HG03025 (cell line): Measurements from ENCODE around the gene SPG7.

Experiments used
- ATAC-seq: cut with Tn5 transposase; IDR thresholded peaks from one replicate; pipeline ENCODE4 v1.9.1; 2021; ENCODE audit warnings: mild to moderate bottlenecking, moderate library complexity; ENCODE audit not compliant: unreplicated experiment, low FRiP score

Gene SPG7

DNA sequence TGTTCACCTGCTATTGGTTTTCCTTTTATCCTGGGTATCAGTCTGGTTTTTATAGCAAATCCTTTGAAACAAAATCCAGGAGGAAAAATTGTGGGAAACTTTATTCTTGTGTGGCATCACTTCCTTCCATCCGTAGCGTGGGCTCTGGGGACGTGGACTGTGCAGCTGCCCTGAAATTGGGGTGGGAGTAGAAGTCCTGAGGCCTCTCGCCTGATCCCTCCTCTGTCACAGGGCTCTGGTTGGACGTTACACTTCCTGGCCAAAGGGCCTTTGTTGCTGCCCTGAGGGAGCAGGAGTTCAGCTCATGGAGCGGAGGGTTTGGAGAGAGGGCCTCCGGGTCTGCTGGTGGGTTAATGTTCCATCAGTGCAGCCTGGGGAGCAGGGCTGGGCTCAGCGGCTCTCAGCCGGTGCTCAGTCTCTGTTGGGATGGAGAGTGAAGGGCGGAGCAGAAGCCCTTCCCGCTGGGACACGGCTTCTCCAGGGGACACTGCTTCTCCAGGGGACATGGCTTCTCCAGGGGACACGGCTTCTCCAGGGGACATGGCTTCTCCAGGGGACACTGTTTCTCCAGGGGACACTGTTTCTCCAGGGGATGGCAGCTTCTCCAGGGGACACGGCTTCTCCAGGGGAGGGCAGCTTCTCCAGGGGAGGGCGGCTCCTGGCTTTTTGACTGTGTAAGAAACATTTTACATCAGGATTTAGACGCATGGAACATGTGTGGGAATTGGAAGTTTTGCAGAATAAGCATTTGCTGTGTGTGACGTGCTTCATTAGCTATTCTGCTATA, 37.0 kb downstream of the SPG7 start:
- ATAC-seq, result no peak

DNA sequence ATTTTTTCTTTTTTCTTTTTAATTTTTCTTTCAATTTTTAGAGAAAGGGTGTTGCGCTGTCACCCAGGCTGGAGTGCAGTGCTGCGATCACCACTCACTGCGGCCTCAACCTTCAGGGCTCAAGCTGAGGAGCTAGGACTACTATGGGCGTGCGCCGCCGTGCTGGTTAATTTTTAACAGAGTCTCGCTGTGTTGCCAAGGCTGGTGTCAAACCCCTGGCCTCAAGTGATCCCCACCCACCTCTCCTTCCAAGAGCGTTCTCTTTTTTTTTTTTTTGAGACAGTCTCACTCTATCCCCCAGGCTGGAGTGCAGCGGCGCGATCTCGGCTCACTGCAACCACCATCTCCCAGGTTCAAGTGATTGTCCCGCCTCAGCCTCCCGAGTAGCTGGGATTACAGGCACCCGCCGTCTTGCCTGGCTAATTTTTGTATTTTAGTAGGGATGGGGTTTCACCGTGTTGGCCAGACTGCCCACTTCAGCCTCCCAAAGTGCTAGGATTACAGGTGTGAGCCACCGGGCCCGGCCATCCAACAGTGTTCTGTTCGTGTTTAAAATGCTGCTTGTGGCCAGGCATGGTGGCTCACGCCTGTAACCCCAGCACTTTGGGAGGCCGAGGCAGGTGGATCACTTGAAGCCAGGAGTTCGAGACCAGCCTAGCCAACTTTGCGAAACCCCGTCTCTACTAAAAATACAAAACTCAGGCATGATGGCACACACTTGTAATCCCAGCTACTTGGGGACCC, 37.8 kb downstream of the SPG7 start:
- no peak for ATAC-seq

DNA sequence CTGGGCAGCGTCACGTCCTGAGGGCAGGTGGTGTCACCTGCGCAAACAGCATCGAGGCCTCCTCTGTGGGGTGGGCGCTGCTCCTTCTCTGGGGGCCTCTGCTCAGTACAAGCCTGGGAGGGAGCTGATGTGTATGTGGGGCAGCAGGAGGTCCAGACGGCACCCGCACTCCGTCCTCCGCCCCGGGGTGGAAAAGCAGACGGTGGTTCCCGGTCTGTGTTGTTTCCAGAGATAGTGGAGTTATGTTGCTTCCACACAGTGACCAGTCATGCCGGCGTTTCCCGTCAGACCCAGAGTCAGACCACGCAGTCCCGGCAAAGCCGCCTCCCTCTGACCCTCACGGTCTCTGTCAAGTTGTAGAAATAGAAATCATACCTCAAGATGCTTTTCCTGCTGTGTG, 38.6 kb downstream of the SPG7 start:
- no peak for ATAC-seq

DNA sequence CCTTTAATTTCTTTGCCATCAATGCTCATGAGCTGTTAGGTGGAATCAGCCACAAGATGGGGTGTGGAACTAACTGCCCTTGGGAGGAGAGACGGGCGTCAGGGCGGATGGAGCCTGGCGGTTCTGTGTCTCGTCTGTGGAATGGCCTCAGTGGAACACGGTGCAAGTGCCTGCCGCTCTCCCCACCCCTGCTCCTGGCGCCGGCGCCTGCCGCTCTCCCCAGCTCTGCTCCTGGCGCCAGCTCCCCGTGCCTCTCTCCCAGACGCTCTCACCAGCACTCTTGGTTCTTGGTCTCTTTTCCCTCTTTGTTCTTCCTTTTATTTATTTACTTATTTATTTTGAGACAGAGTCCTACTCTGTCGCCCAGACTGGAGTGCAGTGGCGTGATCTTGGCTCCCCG, 39.1 kb downstream of the SPG7 start:
- no peak for ATAC-seq

DNA sequence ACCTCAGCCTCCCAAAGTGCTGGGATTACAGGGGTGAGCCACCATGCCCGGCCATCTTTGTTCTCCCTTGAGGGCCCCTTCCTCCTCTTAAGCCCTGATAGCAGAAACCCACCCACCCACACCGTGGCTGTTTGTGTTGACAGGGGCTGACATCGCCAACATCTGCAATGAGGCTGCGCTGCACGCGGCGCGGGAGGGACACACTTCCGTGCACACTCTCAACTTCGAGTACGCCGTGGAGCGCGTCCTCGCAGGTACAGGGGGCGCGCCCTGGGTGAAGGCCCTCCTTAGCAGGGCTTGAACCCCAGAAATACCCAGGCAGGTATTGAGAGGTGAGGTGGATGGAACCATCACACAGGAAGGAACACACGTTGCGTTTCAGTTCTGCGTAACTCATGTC, 39.7 kb downstream of the SPG7 start:
- no peak for ATAC-seq

DNA sequence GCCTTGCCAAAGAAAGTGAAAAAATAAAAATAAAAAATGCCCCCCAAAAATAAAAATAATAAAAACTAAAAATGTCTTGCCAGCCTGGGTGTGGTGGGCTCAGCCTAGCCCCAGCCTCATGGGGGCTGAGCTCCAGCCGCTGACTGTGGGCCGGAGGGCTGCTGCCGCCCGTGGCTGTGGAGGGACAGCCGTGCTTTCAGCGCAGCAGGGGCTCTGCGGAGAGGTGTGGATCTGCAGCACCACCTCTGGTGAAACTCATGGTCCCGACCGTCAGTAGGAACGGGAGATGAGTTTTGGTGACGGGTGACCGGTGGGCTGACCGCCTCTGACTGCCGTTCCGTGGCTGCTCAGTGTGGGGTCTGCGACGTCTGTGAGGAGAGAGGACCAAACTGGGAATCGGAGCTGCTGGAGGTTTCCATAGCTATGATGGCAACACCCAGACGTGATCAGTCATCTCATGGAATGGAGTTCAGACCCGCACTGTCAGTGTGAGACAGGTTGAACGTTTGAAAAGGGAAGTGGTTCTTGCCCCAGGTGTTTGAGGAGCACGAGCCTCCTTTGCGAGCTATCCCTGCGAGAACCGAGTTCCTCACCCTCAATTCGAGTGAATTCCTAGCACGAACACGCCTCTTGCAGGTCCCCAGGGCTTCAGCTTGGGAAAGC, 40.3 kb downstream of the SPG7 start:
- no peak for ATAC-seq

DNA sequence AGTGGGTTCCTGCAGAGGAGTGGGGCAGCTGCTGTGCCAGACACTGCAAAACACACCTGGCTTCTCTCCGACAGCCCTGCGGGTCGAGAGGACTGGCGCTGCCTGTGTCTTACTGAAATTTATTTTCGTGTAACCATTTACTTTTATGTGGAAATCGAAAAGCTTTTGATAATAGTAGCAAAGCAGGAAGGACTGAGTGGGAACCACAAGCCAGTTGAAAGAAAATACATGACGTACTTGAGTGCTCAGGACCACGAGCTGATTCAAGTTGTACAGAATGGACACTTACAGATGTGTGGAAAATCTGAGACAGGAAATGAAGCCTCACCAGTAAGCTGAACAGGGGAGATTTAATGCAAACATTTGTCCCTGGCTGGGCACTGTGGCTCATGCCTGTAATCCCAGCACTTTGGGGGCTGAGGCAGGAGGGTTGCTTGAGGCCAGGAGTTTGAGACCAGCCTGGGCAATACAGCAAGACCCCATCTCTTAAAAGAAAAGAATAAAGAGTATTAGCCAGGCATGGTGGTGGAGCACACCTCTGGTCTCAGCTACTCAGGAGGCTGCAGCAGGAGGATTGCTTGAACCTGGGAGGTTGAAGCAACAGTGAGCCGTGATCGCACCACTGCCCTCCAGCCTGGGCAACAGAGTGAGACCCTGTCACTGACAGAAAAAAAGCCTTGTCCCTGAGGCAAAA, 41.0 kb downstream of the SPG7 start:
- no peak for ATAC-seq

DNA sequence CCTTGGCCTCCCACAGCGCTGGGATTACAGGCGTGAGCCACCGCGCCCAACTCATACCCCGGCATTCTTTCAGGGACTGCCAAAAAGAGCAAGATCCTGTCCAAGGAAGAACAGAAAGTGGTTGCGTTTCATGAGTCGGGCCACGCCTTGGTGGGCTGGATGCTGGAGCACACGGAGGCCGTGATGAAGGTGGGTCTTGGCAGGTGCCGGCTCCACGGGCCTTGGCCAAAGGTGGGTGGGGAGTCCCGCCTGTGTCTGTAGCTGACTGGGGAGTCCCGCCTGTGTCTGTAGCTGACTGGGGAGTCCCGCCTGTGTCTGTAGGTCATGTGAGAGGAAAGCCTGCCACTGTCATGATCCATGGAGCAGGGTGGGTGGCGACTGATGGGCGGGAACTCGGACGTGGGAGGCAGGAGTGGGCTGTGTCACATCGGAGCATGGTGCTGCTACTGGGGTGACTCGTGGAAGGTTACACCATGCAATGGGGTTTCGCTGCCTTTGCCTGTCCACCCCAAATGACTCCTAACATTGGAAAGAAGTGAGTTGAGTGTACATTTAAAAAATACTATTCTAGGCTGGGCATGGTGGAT, 42.3 kb downstream of the SPG7 start:
- ATAC-seq, result no peak

DNA sequence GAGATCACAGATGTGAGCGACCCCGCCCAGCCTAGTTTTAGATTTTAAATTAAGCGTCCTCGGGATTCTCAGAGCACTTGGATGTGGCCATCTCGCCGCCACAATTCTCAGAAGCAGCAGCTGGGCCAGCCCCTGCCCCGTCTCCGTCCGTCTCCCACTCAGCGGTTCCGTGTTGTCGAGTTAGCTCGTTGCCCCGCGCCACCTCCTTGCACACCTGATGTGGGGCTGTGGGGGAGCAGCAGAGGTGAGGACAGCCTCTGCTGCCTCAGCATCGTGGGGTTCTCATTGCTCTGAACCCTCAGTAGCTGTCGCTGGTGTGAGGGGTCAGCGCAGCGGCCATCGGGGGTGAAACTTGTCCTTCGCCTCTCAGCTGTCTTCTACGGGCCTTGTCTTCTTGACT, 44.1 kb downstream of the SPG7 start:
- ATAC-seq, result no peak

DNA sequence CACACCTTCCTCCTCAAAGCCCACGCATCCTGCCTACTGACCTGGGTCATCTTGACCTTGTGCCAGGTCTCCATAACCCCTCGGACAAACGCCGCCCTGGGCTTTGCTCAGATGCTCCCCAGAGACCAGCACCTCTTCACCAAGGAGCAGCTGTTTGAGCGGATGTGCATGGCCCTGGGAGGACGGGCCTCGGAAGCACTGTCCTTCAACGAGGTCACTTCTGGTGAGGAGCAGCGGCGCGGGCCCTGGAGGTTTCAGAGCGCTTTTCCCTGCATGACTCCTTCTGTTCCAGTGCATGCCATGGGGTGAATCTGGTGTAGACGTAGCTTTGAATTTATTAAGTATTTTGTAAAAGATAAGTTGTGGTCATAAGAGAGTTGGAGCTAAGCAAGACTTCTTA, 44.7 kb downstream of the SPG7 start:
- ATAC-seq, result no peak

DNA sequence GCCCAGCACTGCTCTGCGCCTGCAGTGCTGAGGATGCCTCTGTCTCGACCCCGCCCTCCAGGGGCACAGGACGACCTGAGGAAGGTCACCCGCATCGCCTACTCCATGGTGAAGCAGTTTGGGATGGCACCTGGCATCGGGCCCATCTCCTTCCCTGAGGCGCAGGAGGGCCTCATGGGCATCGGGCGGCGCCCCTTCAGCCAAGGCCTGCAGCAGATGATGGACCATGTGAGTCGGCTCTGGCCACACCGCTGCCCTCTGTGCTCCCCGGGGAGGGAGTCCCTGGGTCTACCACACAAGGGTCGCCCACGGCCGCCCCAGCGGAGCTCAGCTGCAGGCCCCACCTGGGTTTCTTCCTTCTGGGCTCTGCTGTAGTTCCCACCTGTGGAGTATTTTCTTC, 45.5 kb downstream of the SPG7 start:
- ATAC-seq, result no peak

DNA sequence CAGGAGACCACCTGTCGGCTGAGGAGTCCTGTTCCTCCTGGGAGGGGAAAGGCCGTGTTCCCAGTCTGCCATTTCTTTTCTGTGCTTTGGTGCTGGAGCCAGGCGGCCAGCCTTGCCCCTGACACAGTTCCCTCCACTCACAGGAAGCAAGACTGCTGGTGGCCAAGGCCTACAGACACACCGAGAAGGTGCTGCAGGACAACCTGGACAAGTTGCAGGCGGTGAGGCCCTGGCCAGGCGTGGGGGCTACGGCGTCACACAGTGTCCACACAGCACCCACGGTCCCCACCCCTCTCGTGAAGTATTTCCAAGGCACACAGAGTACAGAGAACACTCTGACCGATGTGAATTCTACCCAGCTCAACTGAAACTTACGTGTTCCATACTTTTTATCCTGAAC, 46.1 kb downstream of the SPG7 start:
- no peak for ATAC-seq

DNA sequence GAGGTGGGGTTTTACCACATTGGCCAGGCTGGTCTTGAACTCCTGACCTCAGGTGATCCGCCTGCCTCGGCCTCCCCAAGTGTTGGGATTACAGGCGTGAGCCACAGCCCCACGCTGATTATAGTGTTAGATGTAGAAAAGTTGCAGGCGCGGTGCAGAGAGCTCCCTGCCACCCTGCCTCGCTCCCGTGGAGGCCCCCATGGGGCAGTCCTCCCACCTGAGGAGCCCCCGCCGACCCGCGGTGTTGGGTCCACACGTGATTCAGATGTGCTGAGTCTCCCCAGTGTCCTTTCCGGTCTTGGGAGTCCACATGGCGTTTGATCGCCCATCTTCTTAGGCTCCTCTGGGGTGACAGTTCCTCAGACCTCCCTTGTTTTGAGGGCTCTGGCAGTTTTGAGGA, 47.1 kb downstream of the SPG7 start:
- ATAC-seq, result no peak

DNA sequence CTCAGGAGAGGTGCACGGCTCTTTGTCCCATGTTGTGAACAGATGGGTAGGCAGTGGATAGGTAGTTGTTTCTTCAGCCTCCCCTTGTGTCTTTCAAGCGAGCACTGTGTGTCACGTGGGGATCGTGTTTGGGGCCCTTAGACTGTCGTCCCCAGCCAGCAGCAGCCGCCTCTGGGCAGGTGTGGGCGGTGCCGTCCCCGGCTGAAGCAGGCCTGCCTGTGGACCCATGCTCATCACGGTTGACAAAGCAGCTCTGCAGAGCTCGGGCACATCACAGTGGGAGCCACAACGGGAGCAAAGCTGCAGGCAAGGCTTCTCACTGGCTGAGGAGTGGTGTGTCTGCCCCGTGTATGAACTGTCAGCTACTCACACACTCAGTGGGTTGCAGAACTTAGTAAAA, 47.6 kb downstream of the SPG7 start:
- no peak for ATAC-seq

DNA sequence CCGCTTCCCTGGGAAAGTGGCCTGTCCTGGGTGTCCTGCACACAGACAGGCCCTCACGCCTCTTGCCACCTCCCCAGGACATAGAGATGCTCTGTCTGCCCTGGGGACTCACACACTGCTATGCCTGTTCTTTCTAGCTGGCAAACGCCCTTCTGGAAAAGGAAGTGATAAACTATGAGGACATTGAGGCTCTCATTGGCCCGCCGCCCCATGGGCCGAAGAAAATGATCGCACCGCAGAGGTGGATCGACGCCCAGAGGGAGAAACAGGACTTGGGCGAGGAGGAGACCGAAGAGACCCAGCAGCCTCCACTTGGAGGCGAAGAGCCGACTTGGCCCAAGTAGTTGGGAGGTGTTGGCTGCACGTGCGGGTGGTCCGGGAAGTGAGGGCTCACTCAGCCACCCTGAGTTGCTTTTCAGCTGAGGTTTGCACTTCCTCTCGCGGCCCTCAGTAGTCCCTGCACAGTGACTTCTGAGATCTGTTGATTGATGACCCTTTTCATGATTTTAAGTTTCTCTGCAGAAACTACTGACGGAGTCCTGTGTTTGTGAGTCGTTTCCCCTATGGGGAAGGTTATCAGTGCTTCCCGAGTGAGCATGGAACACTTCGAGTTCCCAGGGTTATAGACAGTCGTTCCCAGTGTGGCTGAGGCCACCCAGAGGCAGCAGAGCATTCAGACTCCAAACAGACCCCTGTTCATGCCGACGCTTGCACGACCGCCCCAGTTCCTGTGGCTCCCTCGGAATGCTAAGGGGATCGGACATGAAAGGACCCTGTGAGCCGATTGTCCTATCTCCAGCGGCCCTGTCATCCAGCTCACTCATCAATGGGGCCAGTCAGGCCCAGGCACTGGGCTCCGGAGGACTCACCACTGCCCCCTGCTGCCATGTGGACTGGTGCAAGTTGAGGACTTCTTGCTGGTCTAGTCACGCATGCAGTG, 48.8 kb downstream of the SPG7 start:
- no peak for ATAC-seq

DNA sequence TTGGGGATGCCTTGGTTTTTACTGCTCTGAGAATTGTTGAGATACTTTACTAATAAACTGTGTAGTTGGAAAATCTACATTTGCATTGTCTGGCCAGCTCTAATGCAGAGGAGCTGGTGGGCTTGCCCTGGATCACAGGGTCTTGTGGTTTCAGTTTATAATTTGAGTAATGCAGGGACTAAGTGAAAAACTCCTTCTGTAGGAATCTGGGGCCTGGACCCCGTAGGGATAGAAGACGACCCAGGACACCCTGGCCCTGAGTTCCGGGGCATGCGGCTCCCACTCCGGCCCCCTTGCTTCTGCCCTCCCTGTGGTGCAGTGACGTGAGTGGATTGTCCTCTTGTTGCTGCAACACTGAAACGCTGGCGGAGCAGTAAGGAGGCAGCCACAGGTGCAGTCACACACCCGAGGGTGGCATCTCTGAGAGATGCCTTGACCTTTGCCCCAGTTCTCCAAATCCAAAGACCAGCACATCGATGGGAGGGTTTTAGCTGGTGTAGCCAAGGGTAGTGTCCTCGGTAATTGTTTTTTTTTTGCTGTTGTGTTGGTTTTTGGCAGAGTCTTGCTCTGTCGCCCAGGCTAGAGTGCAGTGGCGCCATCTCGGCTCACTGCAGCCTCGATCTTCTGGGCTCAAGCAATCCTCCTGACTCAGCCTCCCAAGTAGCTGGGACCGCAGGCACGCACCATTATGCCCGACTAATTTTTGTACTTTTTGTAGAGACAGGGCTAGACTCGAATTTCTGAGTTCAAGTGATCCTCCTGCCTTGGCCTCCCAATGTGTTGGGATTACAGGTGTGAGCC, 49.7 kb downstream of the SPG7 start:
- ATAC-seq, result no peak

DNA sequence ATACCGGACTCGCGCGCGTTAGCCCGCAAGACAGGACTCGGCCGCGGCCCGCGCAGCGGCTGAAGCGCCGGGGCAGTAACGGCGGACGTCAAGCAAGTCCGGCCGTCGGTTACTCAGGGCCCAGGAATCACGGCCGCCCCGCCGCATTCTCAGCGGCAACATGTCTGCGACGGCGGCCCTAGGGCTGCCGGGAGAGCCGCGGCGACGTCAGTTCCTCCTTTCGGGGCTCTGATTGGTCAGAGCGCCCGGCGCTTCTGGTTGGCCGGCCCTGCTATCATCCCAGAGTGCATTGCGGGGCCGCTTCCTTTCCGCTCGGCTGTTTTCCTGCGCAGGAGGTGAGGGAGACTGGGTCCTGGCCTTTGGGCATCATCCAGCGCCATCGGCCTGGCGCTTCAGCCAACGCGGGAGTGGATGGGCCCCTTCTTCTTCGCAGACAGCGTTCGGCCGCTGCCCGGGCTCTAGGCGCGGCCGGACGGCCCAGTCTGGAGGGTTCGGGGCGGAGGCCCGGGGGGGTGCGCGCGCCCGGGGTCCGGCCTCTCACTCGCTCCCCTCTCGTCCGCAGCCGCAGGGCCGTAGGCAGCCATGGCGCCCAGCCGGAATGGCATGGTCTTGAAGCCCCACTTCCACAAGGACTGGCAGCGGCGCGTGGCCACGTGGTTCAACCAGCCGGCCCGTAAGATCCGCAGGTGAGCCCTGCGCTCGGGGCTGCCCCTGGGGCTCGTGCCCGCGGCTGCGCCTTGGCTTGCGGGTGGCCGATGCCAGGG, 52.4 kb downstream of the SPG7 start, which contains the start of gene RPL13:
Gene RPL13 (plus strand): TSS at position 305 of the 764 bp plus-strand sequence. CDS start 278 bp downstream, at position 583.
- ATAC-seq, result peak; percentile 67
